Adipocyte (in vitro differentiated cells): ENCODE data around the gene GADD45G.

ENCODE experiments used
- DNase-seq: peaks from one replicate; pipeline ENCODE4 v3.0.0-alpha.2; 2015; ENCODE audit warnings: low read depth
- H3K27me3 ChIP-seq: replicated peaks from 2 replicates; pipeline ENCODE4 v1.7.0; 2013; ENCODE audit warnings: mild to moderate bottlenecking, low read length, moderate library complexity; ENCODE audit not compliant: control insufficient read depth, insufficient read depth
- H3K36me3 ChIP-seq: 2 replicates; pipeline ENCODE4 v1.7.0; 2013; ENCODE audit warnings: low read length, mild to moderate bottlenecking, moderate library complexity; ENCODE audit not compliant: control insufficient read depth, insufficient read depth, severe bottlenecking
- H3K4me1 ChIP-seq: 2 replicates; pipeline ENCODE4 v1.7.0; 2013; ENCODE audit warnings: mild to moderate bottlenecking, low read length, moderate library complexity; ENCODE audit not compliant: control insufficient read depth, insufficient read depth
- H3K4me3 ChIP-seq: 2 replicates; pipeline ENCODE4 v1.7.0; 2013; ENCODE audit warnings: mild to moderate bottlenecking, low read length, moderate library complexity
- H3K9ac ChIP-seq: 2 replicates; pipeline ENCODE4 v1.7.0; 2013; ENCODE audit warnings: mild to moderate bottlenecking, low read length, moderate library complexity
- H3K9me3 ChIP-seq: 2 replicates; pipeline ENCODE4 v1.7.0; 2013; ENCODE audit warnings: mild to moderate bottlenecking, low read length, moderate library complexity; ENCODE audit not compliant: control insufficient read depth

GADD45G gene

DNA sequence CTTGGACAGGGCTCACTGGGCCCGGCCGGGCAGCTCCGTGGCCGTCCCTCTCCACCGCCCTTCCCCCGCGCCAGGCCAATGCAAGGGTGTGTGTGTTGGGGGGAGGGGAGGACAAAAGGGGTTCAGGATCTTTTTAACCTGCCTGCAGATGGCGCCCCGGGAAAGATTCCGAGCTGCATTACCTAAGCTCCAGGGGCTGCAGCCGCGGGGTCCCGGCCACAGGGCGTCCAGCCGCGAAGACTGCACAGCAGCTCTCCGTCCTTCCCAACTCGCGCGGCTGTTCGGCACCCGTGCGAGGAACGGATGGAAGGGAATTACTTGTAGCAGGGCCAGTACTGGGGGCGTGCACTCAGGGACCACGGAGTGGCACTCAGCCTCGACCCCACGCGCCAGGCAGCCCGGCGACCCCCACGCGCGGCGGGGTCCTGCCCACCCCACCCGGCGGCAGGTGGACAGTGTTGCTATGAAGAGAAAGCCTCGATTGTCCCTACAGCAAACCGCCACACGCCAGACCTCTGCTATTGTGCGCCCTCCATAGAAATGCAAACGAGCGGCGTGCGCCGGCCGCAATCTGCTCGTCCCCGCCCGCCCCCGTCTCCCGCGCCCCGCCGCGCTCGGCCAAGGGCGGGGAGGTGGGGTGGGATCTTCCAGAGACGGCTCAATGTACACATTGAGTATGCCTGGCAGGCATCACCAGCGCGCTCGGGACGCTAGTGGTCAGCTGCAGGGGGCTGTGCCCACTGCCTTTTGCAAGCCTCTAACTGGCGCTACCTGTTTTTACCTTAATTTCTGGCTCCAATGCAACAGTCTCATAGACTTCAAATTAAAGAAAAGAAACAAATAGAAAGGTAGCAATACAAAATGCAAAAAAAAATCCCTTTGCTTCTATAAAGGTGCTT lies 796 bp upstream of the GADD45G start:
- H3K9ac ChIP-seq = peak overlapping the region; percentile 47
- H3K36me3 ChIP-seq = no peaks in the 10 kb centered on the region
- peak overlapping the region; percentile 84 for H3K4me3 ChIP-seq
- DNase-seq = peak; percentile 14
- H3K9me3 ChIP-seq = no peaks in the 10 kb centered on the region
- peaks cover 21% of the 10 kb centered on the region for H3K27me3 ChIP-seq
- H3K4me1 ChIP-seq = peaks cover 22% of the 10 kb centered on the region

DNA sequence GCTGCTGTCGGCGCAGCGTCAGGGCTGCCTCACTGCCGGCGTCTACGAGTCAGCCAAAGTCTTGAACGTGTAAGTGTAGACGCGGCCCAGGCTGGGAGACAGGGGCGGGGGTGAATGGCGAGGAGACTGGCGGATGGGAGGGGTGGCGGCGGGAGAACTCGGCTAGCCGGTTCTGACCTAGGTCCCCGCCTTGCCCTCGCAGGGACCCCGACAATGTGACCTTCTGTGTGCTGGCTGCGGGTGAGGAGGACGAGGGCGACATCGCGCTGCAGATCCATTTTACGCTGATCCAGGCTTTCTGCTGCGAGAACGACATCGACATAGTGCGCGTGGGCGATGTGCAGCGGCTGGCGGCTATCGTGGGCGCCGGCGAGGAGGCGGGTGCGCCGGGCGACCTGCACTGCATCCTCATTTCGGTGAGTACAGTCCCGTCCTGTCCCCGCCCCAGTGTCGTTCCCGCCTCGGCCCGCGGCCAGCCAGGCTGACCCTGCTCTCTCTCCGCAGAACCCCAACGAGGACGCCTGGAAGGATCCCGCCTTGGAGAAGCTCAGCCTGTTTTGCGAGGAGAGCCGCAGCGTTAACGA lies 745 bp downstream of the GADD45G start:
- Histone ChIP-seq H3K9ac (peak overlapping the region; percentile 86), H3K27me3 (peaks cover 21% of the 10 kb centered on the region), H3K9me3 (no peaks in the 10 kb centered on the region), H3K36me3 (no peaks in the 10 kb centered on the region), H3K4me1 (peaks cover 22% of the 10 kb centered on the region), H3K4me3 (peak overlapping the region; percentile 84)
- peak; percentile 51 for DNase-seq

DNA sequence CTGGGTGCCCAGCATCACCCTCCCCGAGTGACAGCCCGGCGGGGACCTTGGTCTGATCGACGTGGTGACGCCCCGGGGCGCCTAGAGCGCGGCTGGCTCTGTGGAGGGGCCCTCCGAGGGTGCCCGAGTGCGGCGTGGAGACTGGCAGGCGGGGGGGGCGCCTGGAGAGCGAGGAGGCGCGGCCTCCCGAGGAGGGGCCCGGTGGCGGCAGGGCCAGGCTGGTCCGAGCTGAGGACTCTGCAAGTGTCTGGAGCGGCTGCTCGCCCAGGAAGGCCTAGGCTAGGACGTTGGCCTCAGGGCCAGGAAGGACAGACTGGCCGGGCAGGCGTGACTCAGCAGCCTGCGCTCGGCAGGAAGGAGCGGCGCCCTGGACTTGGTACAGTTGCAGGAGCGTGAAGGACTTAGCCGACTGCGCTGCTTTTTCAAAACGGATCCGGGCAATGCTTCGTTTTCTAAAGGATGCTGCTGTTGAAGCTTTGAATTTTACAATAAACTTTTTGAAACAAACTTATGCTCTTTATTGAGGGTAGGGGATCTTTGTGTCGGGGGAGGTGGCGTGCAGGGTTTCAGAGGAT lies 1.3 kb downstream of the GADD45G start:
- H3K27me3 ChIP-seq = peaks cover 21% of the 10 kb centered on the region

DNA sequence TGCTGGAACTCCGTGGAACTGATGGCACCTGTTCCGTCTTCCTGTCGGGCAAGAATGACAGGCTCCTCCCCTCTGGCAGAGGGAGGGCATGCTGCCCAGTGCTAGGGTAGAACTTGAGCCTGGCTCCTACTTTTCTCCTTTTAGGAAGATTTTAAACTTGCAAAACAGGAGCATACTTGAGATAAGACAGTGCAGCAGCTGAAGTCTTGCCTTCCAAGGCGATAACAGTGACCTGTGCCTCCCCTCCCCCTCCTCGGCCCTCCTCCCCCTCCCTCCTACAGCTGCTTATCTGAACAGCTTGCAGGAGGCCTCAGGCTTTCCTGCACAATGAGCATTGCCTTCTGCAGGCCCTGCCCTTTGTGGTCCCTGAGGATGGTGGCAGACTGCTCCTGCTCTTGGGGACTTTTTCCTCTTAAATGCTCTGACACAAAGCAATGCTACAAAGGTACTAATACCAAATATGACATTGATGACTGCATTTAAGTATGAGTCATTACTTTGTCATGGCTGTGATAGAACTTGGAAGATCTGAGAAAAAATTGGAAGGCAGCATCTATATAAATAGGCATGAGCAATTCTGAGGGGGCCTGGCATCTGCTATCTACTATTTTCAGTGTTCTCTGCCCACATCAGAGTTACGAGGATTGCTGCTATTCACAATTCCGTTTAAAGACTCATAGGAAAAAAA lies 2.0 kb downstream of the GADD45G start:
- H3K4me1 ChIP-seq = peaks cover 22% of the 10 kb centered on the region

More for the DNA sequence above, 1.3 kb downstream of the GADD45G start:
- no peaks in the 10 kb centered on the region for H3K9me3 ChIP-seq
- H3K4me3 ChIP-seq = peak overlapping the region; percentile 84
- H3K4me1 ChIP-seq = peaks cover 22% of the 10 kb centered on the region
- DNase-seq = peak; percentile 79
- H3K36me3 ChIP-seq = no peaks in the 10 kb centered on the region
- H3K9ac ChIP-seq = peak overlapping the region; percentile 86

DNA sequence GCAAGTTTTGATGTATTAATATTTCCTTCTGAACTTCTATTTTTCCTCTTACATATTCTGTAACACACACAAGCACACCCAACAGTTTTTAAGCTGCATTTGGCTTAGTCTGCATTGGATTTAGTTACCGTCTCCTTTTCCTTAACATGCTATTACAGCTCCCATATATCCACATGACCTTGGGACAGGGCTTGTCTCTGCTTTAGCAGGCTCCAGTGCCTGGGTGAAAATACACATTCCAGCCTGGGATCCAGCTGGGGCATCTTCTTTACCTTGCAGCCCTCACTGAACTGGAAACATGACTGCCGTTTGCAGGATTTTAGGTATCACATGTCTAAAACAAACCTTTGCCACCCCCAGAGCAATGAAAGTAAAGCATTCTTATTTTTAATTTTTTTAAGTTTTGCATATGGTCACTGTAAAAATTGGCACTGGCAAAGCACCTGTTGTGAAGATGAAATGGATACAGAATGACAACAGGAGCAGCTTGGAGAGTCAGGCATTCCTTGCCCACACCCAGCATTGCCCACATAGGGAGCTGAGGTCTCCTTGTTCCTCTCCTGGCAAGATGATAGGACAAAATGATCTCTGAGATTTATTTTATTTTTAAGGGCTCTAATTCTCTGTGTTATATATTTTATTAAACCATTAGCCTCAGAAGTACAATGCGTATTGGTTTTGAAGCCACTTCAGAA lies 4.0 kb downstream of the GADD45G start:
- Histone ChIP-seq H3K9ac (no peak overlapping the region), H3K27me3 (peaks cover 28% of the 10 kb centered on the region), H3K9me3 (peaks cover 13% of the 10 kb centered on the region), H3K4me3 (no peak overlapping the region), H3K4me1 (peaks cover 15% of the 10 kb centered on the region), H3K36me3 (no peaks in the 10 kb centered on the region)
- DNase-seq = no peak

More for the DNA sequence above, 2.0 kb downstream of the GADD45G start:
- Histone ChIP-seq H3K36me3 (no peaks in the 10 kb centered on the region), H3K9ac (peak overlapping the region; percentile 86), H3K4me3 (peak overlapping the region; percentile 84), H3K27me3 (peaks cover 22% of the 10 kb centered on the region), H3K9me3 (peaks cover 5% of the 10 kb centered on the region)
- peak; percentile 7 for DNase-seq

DNA sequence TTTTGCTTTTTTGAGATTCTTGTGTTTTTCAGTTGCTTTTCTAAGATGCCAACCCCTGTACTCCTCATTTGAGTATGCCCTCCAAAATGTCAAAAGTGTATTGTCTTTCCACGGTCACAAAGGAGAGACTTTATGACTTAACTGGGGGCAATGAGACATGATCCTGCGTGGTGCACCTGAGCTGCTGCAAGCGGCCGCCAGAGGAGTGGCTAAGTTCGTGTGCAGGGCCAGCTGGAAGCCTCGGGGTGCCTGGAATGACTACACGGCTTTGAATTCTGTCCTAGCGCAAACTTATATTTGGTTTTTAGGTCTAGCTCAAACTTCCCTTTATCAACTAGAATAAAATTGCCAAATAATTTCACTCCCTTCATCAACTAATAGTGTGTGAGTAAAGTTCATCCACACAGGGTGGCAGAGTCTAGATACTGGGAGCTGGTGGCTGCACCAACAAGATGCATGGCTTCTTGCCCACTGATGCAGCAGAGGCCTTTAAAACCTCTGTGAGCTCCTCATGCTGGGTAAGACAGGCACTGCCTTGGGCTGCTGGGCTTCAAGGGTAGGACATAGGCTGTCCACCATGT lies 4.7 kb downstream of the GADD45G start:
- peaks cover 28% of the 10 kb centered on the region for H3K27me3 ChIP-seq
- peaks cover 8% of the 10 kb centered on the region for H3K4me1 ChIP-seq
- no peak for DNase-seq

DNA sequence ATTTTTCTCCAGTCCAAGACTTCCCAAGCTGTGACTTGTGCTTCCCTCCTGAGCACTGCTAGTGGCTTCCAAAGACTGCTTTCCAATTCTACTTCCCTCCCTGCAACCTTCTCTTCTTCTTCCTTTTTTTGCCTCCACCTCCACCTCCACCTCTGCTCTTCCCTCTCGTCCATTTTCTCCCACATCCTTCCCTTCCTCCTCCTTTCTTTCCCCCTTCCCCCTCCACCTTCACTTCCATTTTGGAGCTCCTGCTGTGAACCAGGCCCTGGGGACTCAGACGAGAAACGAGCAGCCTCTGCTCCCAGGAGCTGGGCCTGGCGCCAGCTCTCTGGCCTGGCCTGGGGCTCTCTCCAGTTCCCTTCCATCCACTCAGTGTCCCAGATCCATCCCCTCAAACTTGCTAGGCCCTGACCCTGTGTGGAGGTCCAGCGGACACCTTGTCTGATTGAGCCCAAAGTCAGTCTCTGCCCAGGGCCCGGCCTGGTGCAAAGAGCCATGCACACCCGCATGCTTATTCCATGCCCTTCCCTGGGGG lies 5.6 kb downstream of the GADD45G start:
- H3K36me3 ChIP-seq = no peaks in the 10 kb centered on the region
- peaks cover 13% of the 10 kb centered on the region for H3K9me3 ChIP-seq
- H3K4me1 ChIP-seq = peaks cover 8% of the 10 kb centered on the region
- no peak for DNase-seq
- H3K4me3 ChIP-seq = no peak overlapping the region
- H3K27me3 ChIP-seq = peaks cover 28% of the 10 kb centered on the region
- no peak overlapping the region for H3K9ac ChIP-seq

More for the DNA sequence above, 4.7 kb downstream of the GADD45G start:
- Histone ChIP-seq H3K4me3 (no peak overlapping the region), H3K36me3 (no peaks in the 10 kb centered on the region), H3K9ac (no peak overlapping the region), H3K9me3 (peaks cover 13% of the 10 kb centered on the region)

DNA sequence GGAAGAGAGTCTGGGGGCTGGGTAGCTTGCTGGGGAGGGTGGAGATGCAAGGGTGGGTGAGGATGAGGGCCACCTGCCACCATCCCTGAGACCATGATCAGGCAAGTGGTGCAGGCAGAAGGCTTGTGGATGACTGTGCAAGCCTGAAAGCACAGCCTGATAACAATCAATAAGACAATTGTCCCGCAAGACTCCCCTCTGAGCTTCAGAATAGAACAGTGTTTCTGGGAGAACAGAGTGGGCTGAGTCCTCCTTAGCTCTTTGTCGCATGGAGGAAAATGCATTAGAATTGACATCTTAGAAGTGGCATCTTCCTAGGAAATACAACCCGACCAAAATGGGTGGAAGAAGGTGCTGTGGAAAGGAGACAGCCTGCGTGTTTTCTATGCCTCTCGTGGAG lies 6.6 kb downstream of the GADD45G start:
- no peak overlapping the region for H3K4me3 ChIP-seq
- peaks cover 31% of the 10 kb centered on the region for H3K27me3 ChIP-seq
- H3K9ac ChIP-seq = no peak overlapping the region
- no peaks in the 10 kb centered on the region for H3K36me3 ChIP-seq
- H3K4me1 ChIP-seq = peaks cover 5% of the 10 kb centered on the region
- no peak for DNase-seq
- peaks cover 13% of the 10 kb centered on the region for H3K9me3 ChIP-seq

DNA sequence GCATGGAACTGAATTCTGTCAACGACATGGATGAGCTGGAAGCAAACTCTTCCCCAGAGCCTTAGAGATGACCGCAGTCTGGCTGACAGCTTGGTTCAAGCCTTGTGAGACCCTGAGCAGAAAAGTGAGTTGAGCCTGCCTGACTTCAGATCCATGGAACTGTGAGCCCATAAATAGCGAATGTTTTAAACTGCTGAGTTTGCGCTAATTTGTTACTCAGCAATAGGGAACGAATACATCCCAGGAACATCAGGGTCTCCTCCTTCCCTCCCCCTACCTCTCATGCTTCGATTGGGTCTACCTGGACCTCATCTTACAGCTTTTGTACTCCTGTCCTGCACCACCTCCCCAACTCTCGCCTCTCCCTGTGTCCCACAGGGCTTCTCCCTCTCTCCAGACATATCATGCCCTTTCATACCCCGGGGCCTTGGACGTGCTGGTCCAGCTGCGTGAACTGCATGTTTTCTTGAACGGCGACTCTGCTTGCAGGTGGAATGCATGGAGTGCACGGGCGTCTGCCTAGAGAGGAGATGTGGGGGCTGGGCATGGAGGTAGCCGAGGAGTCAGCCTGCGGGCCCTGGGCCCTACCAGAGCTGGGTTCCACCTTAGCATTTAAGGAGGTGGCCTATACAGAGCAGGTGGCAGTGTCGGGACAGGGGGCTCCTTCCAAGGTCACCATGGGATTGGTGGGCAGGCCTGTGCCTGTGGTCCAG lies 7.9 kb downstream of the GADD45G start:
- Histone ChIP-seq H3K4me3 (no peak overlapping the region), H3K27me3 (peaks cover 37% of the 10 kb centered on the region), H3K9me3 (peaks cover 13% of the 10 kb centered on the region), H3K4me1 (no peaks in the 10 kb centered on the region), H3K9ac (no peak overlapping the region), H3K36me3 (no peaks in the 10 kb centered on the region)
- no peak for DNase-seq
